Amniotic epithelial cell (primary cell): ENCODE results near the gene P2RY8.
"Not testable (repeated sequence)": the region's sequence is repeated elsewhere in the genome, so short reads cannot be mapped to it uniquely, and the experiment has no call there.

Experiments
- DNase-seq: peaks from one replicate; pipeline ENCODE4 v3.0.0-alpha.2; 2010; ENCODE audit warnings: low read depth

The P2RY8 gene

GRCh38 chrX:1487401-1487800, 49.6 kb downstream of the P2RY8 start:
- DNase-seq: no peak

GRCh38 chrX:1486749-1487361, 50.1 kb downstream of the P2RY8 start:
- no peak for DNase-seq

- DNase-seq: no peak
Measured at GRCh38 chrX:1486177-1486576, 50.8 kb downstream of the P2RY8 start.

- no peak for DNase-seq
Measured at GRCh38 chrX:1485033-1485432, 52.0 kb downstream of the P2RY8 start.

GRCh38 chrX:1484638-1485019, 52.4 kb downstream of the P2RY8 start:
- DNase-seq: no peak

GRCh38 chrX:1483843-1484637, 52.9 kb downstream of the P2RY8 start:
- DNase-seq: no peak

- not testable (repeated sequence) for DNase-seq
Measured at GRCh38 chrX:1482530-1482928, 54.5 kb downstream of the P2RY8 start.

- peak; percentile 25 for DNase-seq
Measured at GRCh38 chrX:1481636-1482529, 55.1 kb downstream of the P2RY8 start.

GRCh38 chrX:1480082-1480785, 56.8 kb downstream of the P2RY8 start:
- DNase-seq: no peak

- no peak for DNase-seq
Measured at GRCh38 chrX:1477801-1478458, 59.1 kb downstream of the P2RY8 start.

- no peak for DNase-seq
Measured at GRCh38 chrX:1477229-1477628, 59.8 kb downstream of the P2RY8 start.

- no peak for DNase-seq
Measured at GRCh38 chrX:1476682-1477081, 60.3 kb downstream of the P2RY8 start.

GRCh38 chrX:1475881-1476280, 61.1 kb downstream of the P2RY8 start:
- DNase-seq: no peak

- DNase-seq: no peak
Measured at GRCh38 chrX:1475481-1475880, 61.5 kb downstream of the P2RY8 start.

- DNase-seq: not testable (repeated sequence)
Measured at GRCh38 chrX:1474593-1474992, 62.4 kb downstream of the P2RY8 start.

GRCh38 chrX:1472975-1473374, 64.0 kb downstream of the P2RY8 start:
- DNase-seq: no peak

- DNase-seq: no peak
Measured at GRCh38 chrX:1468250-1468772, 68.7 kb downstream of the P2RY8 start.

- no peak for DNase-seq
Measured at GRCh38 chrX:1466971-1467561, 69.9 kb downstream of the P2RY8 start.

GRCh38 chrX:1466232-1466661, 70.7 kb downstream of the P2RY8 start:
- no peak for DNase-seq

GRCh38 chrX:1465286-1466231, 71.4 kb downstream of the P2RY8 start:
- no peak for DNase-seq
